LNCAP (cell line): Measurements from ENCODE around the gene OR6T1.

Experiments
- TF ChIP-seq, protein P1 (sequence below): fragments of 450-650 bp; IDR thresholded peaks from 2 replicates; pipeline ENCODE4 v1.5.1; 2017; ENCODE audit warnings: mild to moderate bottlenecking

Gene OR6T1, protein sequence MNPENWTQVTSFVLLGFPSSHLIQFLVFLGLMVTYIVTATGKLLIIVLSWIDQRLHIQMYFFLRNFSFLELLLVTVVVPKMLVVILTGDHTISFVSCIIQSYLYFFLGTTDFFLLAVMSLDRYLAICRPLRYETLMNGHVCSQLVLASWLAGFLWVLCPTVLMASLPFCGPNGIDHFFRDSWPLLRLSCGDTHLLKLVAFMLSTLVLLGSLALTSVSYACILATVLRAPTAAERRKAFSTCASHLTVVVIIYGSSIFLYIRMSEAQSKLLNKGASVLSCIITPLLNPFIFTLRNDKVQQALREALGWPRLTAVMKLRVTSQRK

DNA sequence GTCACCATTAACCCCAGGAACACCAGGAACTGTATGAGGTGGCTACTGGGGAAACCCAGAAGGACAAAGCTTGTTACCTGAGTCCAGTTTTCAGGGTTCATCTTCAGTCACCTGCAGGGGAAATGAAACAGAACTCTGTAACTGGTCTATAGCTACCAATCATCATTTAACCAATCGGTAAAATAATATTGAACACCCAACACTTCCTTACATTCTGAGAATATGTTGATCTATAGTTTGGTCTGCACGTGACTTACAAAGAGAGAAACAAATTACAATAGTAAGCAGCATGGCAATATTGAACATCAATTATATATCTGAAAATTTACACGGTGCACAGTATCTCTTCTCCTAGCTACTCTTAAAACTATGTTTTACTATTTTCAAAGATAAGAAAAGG lies at the start of gene OR6T1:
OR6T1 (minus strand) TSS at position 101 of the 400 bp plus-strand sequence; CDS start at position 101, 0 bp downstream.
- TF ChIP-seq, protein P1, sequence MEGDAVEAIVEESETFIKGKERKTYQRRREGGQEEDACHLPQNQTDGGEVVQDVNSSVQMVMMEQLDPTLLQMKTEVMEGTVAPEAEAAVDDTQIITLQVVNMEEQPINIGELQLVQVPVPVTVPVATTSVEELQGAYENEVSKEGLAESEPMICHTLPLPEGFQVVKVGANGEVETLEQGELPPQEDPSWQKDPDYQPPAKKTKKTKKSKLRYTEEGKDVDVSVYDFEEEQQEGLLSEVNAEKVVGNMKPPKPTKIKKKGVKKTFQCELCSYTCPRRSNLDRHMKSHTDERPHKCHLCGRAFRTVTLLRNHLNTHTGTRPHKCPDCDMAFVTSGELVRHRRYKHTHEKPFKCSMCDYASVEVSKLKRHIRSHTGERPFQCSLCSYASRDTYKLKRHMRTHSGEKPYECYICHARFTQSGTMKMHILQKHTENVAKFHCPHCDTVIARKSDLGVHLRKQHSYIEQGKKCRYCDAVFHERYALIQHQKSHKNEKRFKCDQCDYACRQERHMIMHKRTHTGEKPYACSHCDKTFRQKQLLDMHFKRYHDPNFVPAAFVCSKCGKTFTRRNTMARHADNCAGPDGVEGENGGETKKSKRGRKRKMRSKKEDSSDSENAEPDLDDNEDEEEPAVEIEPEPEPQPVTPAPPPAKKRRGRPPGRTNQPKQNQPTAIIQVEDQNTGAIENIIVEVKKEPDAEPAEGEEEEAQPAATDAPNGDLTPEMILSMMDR: no peak

DNA sequence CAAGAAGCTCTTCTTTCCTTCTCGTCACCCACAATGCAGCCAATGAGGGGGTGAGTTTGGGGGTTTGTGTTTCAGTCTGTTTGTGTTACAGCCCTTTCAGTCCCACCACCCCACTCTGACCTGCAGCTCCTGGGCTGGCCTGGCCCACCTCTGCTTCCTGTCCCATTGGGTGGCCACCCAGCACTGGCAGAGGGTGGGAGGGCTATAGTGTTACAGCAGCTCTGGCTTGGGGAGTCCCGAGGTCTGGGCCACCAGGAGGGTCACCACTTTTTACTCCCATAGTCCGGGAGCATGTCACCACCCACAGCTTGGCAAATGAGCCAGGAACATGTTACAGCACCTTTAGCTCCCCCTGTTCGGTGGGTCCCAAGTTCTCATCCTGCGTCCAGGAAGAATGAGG lies 35.7 kb upstream of the OR6T1 start:
- TF ChIP-seq, protein P1: no peak

DNA sequence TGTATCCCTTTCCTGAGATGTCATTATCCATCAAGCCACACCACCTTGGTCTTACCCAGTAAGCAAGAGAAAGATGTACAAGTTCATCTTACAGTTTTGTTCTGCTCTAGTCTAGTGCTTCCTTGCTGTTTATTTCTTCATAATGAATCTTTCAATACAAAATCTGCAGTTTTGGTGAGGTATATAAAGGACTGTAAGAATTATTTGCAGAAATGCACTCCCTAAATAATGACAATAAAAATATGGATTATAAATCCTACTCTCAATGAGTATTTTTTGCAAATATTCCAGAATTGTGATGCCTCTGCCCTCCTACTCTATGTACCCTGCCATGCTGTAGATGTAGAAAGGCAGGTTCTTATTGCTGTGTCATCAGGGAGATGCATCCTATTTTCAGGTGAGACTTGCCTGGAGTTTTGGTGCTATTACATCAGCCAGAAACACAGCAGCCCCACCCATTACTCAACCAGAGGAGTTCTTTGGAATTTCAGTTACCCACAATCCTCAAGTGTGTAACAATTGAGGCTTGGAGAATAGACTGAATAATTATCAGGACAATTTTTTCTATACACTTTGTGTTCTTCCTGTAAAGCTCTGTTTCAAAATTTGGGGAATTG lies 34.2 kb upstream of the OR6T1 start, which contains the start of gene OR10S1:
OR10S1 (minus strand) TSS at position 51 of the 617 bp plus-strand sequence. CDS start 117 bp downstream, outside the sequence.
- TF ChIP-seq, protein P1: no peak

DNA sequence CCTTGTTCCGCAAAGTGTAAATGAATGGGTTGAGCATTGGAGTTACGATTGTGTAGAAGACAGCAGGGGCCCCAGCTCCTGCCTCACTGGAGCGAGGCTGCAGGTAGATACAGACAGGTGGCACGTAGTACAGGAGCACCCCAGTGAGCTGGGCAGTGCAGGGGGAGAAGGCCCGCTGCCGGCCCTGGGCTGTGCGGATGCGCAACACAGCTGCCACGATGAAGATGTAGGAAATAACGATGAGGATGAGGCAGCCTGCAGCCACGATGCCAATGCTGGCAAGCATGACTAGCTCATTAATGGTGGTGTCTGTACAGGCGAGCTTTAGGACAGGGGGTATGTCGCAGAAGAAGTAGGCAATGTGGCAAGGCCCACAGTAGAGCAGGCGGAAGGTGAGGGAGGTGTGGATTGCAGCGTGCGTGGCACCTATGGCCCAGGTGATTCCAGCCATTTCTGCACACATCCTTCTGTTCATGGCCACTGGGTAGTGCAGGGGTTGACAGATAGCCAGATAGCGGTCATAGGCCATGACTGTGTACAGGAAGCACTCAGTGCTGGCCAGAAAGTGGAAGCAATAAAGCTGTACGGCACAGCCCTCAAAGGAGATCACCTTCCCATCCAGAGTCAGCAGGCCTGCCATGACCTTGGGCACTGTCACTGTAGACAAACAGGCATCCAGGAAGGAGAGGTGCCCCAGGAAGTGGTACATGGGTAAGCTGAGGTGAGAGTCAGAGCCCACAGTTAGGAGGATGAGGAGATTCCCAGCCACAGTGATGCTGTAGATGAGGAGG lies 33.3 kb upstream of the OR6T1 start:
- TF ChIP-seq, protein P1: no peak

DNA sequence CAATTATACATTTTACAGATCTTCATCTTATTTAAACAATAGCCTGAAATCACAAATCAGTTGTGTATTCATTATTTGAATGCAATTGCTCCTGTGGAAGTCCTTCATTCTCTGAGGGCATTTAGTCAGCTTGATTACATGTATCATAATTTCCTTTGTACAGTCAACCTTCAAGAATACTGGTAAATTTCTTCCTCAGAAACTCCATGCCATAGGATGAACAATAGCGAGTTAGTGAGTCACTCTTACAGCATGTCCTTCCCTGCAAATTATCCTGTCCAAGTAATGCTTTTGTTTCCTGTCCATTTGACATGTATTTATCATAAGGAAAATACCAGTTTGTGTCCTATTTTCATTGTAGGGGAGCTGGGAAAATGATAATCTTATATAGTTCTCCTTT lies 30.2 kb upstream of the OR6T1 start:
- TF ChIP-seq, protein P1: no peak

DNA sequence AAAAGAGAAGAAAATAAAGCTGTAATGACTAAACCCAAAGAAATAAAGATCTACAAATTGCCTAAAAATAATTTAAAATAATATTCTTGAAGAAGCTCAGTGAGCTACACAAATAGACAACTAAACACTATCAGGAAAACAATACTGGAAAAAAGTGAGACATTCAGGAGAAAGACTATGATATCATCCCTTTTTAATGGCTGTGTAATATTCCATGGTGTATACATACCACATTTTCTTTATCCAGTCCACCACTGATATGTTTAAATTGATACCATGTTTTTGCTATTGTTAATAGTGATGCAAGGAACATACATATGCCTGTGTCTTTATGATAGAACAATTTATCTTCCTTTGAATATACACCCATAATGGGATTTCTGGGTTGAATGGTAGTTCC lies 13.1 kb upstream of the OR6T1 start:
- TF ChIP-seq, protein P1: no peak

DNA sequence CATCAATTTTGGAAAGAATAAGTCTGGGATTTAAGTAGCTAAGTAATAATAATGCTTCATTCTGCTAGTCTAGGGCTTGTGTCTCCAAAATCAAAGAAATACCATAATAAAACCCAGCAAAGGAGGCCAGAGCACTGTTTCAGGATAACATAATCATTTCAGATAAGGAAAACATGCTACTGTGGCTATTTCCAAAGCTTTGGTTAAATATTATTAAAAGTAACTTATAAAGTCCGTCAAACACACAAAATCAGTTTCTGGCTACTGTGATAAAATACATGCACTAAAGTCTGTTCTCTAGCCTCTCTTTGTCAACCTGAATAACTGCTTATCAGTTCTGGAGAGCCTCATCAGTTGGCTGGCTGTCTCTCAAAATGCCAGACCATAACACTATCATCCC lies 1.5 kb upstream of the OR6T1 start:
- TF ChIP-seq, protein P1: no peak
